ENCODE data around the gene ADGRG1. TPM values are rescaled to one million over a fixed set of nuclear protein-coding genes. Genes with fewer than 3 reads are reported as not detected.
"Not testable (repeated sequence)": the region's sequence is repeated elsewhere in the genome, so short reads cannot be mapped to it uniquely, and the experiment has no call there.

The ADGRG1 gene
- total and polyA plus RNA-seq, 2 donors (not counting 1 experiment from before 2014, with no cell fraction given), result 1.6 to 1.8 TPM

DNA sequence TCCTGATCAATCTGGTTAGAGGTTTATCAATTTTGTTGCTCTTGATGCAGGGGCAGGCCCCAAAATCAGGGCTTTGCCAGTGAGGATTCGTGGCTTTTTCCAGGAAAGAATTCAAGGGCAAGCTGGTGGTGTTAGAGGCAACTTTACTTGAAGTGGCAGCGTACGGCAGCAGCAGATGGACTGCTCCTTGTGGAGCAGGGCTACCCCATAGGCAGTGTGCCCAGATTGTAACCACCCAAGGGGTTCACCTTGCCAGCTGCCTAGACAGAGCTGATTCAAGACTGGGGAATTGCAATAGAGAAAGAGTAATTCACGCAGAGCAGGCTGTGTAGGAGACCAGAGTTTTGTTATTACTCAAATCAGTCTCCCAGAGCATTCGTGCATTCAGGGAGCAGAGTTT, 82.9 kb downstream of the ADGRG1 start:
- Histone ChIP-seq H3K9ac (ENCODE audit: insufficient read depth, low read length) (no peak overlapping the region), H3K27ac (ENCODE audit: insufficient read depth, low read length) (no peak overlapping the region), H3K4me1 (ENCODE audit: control insufficient read depth, extremely low read depth, insufficient read depth, low read length) (no peaks in the 10 kb centered on the region), H3K36me3 (ENCODE audit: control insufficient read depth, insufficient read depth, low read length) (no peaks in the 10 kb centered on the region), H3K27me3 (ENCODE audit: control insufficient read depth, insufficient read depth, low read length) (peaks cover 16% of the 10 kb centered on the region), H2AFZ (ENCODE audit: low read length) (no peak overlapping the region), H3K4me2 (ENCODE audit: extremely low read depth, insufficient read depth, low read length) (no peak overlapping the region), H3K9me3 (ENCODE audit: control insufficient read depth, insufficient read depth, low read depth, low read length) (no peaks in the 10 kb centered on the region), H3K79me2 (ENCODE audit: control insufficient read depth, insufficient read depth, low read length) (no peaks in the 10 kb centered on the region), H3K4me3 (replicated peaks in 1 of 4; ENCODE audit: control extremely low read depth in 1 of 4, insufficient read depth in 1 of 4, low read depth in 3 of 4, low read length in 4 of 4) (no peak overlapping the region), H4K20me1 (ENCODE audit: control insufficient read depth, extremely low read depth, insufficient read depth, low read length) (no peaks in the 10 kb centered on the region)
- no peak for DNase-seq (ENCODE audit: low read depth in 2 of 2)
- TF ChIP-seq EZH2 (IDR thresholded peaks at IDR 0.05; ENCODE audit: low read length, missing control alignments), result no peak
- TF ChIP-seq, protein P1, sequence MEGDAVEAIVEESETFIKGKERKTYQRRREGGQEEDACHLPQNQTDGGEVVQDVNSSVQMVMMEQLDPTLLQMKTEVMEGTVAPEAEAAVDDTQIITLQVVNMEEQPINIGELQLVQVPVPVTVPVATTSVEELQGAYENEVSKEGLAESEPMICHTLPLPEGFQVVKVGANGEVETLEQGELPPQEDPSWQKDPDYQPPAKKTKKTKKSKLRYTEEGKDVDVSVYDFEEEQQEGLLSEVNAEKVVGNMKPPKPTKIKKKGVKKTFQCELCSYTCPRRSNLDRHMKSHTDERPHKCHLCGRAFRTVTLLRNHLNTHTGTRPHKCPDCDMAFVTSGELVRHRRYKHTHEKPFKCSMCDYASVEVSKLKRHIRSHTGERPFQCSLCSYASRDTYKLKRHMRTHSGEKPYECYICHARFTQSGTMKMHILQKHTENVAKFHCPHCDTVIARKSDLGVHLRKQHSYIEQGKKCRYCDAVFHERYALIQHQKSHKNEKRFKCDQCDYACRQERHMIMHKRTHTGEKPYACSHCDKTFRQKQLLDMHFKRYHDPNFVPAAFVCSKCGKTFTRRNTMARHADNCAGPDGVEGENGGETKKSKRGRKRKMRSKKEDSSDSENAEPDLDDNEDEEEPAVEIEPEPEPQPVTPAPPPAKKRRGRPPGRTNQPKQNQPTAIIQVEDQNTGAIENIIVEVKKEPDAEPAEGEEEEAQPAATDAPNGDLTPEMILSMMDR (conservative IDR thresholded peaks at IDR 0.05 in 1 of 2, IDR thresholded peaks at IDR 0.05 in 1 of 2; ENCODE audit: low read depth in 1 of 2, low read length in 2 of 2), result no peak

DNA sequence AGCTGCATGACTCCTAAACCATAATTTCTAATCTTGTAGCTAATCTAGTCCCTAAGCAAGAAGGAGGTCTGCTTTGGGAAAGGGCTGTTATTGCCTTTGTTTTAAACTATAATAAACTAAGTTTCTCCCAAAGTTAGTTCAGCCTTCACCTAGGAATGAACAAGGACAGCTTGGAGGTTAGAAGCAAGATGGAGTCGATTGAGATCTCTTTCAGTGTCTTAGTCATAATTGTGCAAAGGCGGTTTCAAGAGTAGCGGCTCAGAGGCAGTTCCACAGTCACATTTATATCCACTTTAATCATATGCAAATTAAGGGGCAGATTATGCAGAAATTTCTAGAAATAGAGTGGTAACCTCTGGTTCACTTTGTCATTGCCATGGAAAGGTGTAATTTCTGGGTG, 83.6 kb downstream of the ADGRG1 start:
- no peak overlapping the region for H3K4me2 ChIP-seq (ENCODE audit: extremely low read depth, insufficient read depth, low read length)
- TF ChIP-seq, protein P1 (conservative IDR thresholded peaks at IDR 0.05 in 1 of 2, IDR thresholded peaks at IDR 0.05 in 1 of 2; ENCODE audit: low read depth in 1 of 2, low read length in 2 of 2), result no peak
- TF ChIP-seq EZH2 (IDR thresholded peaks at IDR 0.05; ENCODE audit: low read length, missing control alignments), result no peak

DNA sequence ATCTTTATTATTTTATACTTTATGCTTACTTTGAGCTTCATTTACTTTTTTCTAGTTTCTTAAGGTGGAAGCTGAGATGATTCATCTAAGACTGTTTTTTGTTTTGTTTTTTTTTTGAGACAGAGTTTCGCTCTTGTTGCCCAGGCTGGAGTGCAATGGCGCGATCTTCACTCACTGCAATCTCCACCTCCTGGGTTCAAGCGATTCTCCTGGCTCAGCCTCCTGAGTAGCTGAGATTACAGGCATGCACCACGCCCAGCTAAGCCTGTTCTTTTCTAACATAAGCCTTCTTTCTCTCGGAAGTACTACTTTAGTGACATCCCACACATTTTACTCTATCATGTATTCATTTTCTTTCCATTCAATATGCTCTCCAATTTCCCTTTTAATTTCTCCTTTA, 84.1 kb downstream of the ADGRG1 start:
- not testable (repeated sequence) for H3K4me3 ChIP-seq (replicated peaks in 1 of 4; ENCODE audit: control extremely low read depth in 1 of 4, insufficient read depth in 1 of 4, low read depth in 3 of 4, low read length in 4 of 4); H2AFZ ChIP-seq (ENCODE audit: low read length); H3K79me2 ChIP-seq (ENCODE audit: control insufficient read depth, insufficient read depth, low read length); H3K4me1 ChIP-seq (ENCODE audit: control insufficient read depth, extremely low read depth, insufficient read depth, low read length); H3K36me3 ChIP-seq (ENCODE audit: control insufficient read depth, insufficient read depth, low read length); H3K9me3 ChIP-seq (ENCODE audit: control insufficient read depth, insufficient read depth, low read depth, low read length); H3K27ac ChIP-seq (ENCODE audit: insufficient read depth, low read length); H3K4me2 ChIP-seq (ENCODE audit: extremely low read depth, insufficient read depth, low read length); H3K9ac ChIP-seq (ENCODE audit: insufficient read depth, low read length); H4K20me1 ChIP-seq (ENCODE audit: control insufficient read depth, extremely low read depth, insufficient read depth, low read length); DNase-seq (ENCODE audit: low read depth in 2 of 2)
- peaks cover 16% of the 10 kb centered on the region for H3K27me3 ChIP-seq (ENCODE audit: control insufficient read depth, insufficient read depth, low read length)

More for the DNA sequence above, 83.6 kb downstream of the ADGRG1 start:
- Histone ChIP-seq H3K4me1 (ENCODE audit: control insufficient read depth, extremely low read depth, insufficient read depth, low read length) (no peaks in the 10 kb centered on the region), H4K20me1 (ENCODE audit: control insufficient read depth, extremely low read depth, insufficient read depth, low read length) (no peaks in the 10 kb centered on the region), H3K9ac (ENCODE audit: insufficient read depth, low read length) (no peak overlapping the region), H3K27ac (ENCODE audit: insufficient read depth, low read length) (no peak overlapping the region), H3K4me3 (replicated peaks in 1 of 4; ENCODE audit: control extremely low read depth in 1 of 4, insufficient read depth in 1 of 4, low read depth in 3 of 4, low read length in 4 of 4) (no peak overlapping the region), H3K79me2 (ENCODE audit: control insufficient read depth, insufficient read depth, low read length) (no peaks in the 10 kb centered on the region), H2AFZ (ENCODE audit: low read length) (no peak overlapping the region), H3K9me3 (ENCODE audit: control insufficient read depth, insufficient read depth, low read depth, low read length) (no peaks in the 10 kb centered on the region), H3K36me3 (ENCODE audit: control insufficient read depth, insufficient read depth, low read length) (no peaks in the 10 kb centered on the region), H3K27me3 (ENCODE audit: control insufficient read depth, insufficient read depth, low read length) (peaks cover 16% of the 10 kb centered on the region)
- no peak for DNase-seq (ENCODE audit: low read depth in 2 of 2)
